HL-60 (cell line): ENCODE results near the gene FERMT3.

Experiments
- DNase-seq, 2 experiments: peaks; one replicate each; pipeline ENCODE4 v3.0.0-alpha.2; 2010 to 2020; ENCODE audit warnings: low read depth in 1 of 2, low spot score in 1 of 2
- H3K27ac ChIP-seq: fragments of 250-450 bp; sonication (Bioruptor Pico); replicated peaks from 2 replicates; pipeline ENCODE4 v1.5.1; 2020; ENCODE audit warnings: mild to moderate bottlenecking, moderate library complexity
- H3K27me3 ChIP-seq: fragments of 250-450 bp; sonication (Bioruptor Pico); 2 replicates; pipeline ENCODE4 v1.5.1; 2021; ENCODE audit warnings: mild to moderate bottlenecking, moderate library complexity; ENCODE audit not compliant: insufficient read depth, poor library complexity, severe bottlenecking
- H3K4me3 ChIP-seq: replicated peaks from 2 replicates; pipeline ENCODE4 v1.5.1; 2011; ENCODE audit warnings: mild to moderate bottlenecking, control low read depth, low read length; ENCODE audit not compliant: insufficient read depth
- GABPA ChIP-seq: IDR thresholded peaks from 2 replicates; pipeline ENCODE4 v1.6.1; 2012; ENCODE audit warnings: low read depth
- POLR2AphosphoS5 ChIP-seq: IDR thresholded peaks from 2 replicates; pipeline ENCODE4 v1.6.1; 2012; ENCODE audit warnings: low read depth
- SPI1 ChIP-seq: IDR thresholded peaks from 2 replicates; pipeline ENCODE4 v1.6.1; 2012; ENCODE audit warnings: low read depth, mild to moderate bottlenecking, borderline replicate concordance
- TF ChIP-seq, protein P1 (sequence below): IDR thresholded peaks from 2 replicates; pipeline ENCODE4 v1.6.1; 2012; ENCODE audit warnings: low read depth; ENCODE audit not compliant: insufficient replicate concordance
- TF ChIP-seq, protein P2 (sequence below): IDR thresholded peaks from one replicate; pipeline ENCODE4 v1.5.1; 2011; ENCODE audit warnings: low read length, control low read depth, inconsistent platforms; ENCODE audit not compliant: insufficient read depth

The FERMT3 gene

GRCh38 chr11:64201543-64201942 is 5.0 kb upstream of the FERMT3 start:
- H3K27ac ChIP-seq, result no peak overlapping the region
- H3K27me3 ChIP-seq, result no peaks in the 10 kb centered on the region
- no peak for DNase-seq
- H3K4me3 ChIP-seq, result no peak overlapping the region
- TF ChIP-seq, protein P1, sequence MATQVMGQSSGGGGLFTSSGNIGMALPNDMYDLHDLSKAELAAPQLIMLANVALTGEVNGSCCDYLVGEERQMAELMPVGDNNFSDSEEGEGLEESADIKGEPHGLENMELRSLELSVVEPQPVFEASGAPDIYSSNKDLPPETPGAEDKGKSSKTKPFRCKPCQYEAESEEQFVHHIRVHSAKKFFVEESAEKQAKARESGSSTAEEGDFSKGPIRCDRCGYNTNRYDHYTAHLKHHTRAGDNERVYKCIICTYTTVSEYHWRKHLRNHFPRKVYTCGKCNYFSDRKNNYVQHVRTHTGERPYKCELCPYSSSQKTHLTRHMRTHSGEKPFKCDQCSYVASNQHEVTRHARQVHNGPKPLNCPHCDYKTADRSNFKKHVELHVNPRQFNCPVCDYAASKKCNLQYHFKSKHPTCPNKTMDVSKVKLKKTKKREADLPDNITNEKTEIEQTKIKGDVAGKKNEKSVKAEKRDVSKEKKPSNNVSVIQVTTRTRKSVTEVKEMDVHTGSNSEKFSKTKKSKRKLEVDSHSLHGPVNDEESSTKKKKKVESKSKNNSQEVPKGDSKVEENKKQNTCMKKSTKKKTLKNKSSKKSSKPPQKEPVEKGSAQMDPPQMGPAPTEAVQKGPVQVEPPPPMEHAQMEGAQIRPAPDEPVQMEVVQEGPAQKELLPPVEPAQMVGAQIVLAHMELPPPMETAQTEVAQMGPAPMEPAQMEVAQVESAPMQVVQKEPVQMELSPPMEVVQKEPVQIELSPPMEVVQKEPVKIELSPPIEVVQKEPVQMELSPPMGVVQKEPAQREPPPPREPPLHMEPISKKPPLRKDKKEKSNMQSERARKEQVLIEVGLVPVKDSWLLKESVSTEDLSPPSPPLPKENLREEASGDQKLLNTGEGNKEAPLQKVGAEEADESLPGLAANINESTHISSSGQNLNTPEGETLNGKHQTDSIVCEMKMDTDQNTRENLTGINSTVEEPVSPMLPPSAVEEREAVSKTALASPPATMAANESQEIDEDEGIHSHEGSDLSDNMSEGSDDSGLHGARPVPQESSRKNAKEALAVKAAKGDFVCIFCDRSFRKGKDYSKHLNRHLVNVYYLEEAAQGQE, result no peak
- no peak for TF ChIP-seq SPI1
- TF ChIP-seq GABPA, result no peak
- TF ChIP-seq POLR2AphosphoS5, result no peak
- TF ChIP-seq, protein P2, sequence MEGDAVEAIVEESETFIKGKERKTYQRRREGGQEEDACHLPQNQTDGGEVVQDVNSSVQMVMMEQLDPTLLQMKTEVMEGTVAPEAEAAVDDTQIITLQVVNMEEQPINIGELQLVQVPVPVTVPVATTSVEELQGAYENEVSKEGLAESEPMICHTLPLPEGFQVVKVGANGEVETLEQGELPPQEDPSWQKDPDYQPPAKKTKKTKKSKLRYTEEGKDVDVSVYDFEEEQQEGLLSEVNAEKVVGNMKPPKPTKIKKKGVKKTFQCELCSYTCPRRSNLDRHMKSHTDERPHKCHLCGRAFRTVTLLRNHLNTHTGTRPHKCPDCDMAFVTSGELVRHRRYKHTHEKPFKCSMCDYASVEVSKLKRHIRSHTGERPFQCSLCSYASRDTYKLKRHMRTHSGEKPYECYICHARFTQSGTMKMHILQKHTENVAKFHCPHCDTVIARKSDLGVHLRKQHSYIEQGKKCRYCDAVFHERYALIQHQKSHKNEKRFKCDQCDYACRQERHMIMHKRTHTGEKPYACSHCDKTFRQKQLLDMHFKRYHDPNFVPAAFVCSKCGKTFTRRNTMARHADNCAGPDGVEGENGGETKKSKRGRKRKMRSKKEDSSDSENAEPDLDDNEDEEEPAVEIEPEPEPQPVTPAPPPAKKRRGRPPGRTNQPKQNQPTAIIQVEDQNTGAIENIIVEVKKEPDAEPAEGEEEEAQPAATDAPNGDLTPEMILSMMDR, result no peak

- no peak for DNase-seq
- Histone ChIP-seq H3K27ac (no peak overlapping the region), H3K27me3 (no peaks in the 10 kb centered on the region), H3K4me3 (no peak overlapping the region)
- no peak for TF ChIP-seq GABPA
- TF ChIP-seq, protein P2, result no peak
- TF ChIP-seq, protein P1, result no peak
- no peak for TF ChIP-seq SPI1
- no peak for TF ChIP-seq POLR2AphosphoS5
Measured at GRCh38 chr11:64202992-64203391, 3.5 kb upstream of the FERMT3 start.

- TF ChIP-seq, protein P1, result no peak
- TF ChIP-seq SPI1, result no peak
- no peak for TF ChIP-seq POLR2AphosphoS5
- TF ChIP-seq GABPA, result no peak
- TF ChIP-seq, protein P2, result no peak
- H3K27me3 ChIP-seq, result no peaks in the 10 kb centered on the region
- no peak for DNase-seq
- H3K4me3 ChIP-seq, result no peak overlapping the region
- no peak overlapping the region for H3K27ac ChIP-seq
Measured at GRCh38 chr11:64203421-64204079, 3.0 kb upstream of the FERMT3 start.
